Peyer's patch (tissue), 4 donors: Measurements from ENCODE around the gene SPACA4.
A peak's percentile ranks its signal among the peaks of the same experiment; 100 is the strongest.

Experiments
- CTCF ChIP-seq, 6 experiments: fragments of 450-650 bp in 4 of 6; fragments of 200-600 bp in 2 of 6; sonication (generic) in 1 of 6; IDR thresholded peaks; one replicate each; pipeline ENCODE4 v1.5.1; 2017 to 2019; ENCODE audit warnings: antibody characterized with exemption in 6 of 6, mild to moderate bottlenecking in 3 of 6, moderate library complexity in 1 of 6
- POLR2A ChIP-seq, 2 donors: fragments of 450-650 bp; IDR thresholded peaks; one replicate each; pipeline ENCODE4 v1.5.1; 2017; ENCODE audit warnings: antibody characterized with exemption in 2 of 2, mild to moderate bottlenecking in 2 of 2, moderate library complexity in 2 of 2

DNA sequence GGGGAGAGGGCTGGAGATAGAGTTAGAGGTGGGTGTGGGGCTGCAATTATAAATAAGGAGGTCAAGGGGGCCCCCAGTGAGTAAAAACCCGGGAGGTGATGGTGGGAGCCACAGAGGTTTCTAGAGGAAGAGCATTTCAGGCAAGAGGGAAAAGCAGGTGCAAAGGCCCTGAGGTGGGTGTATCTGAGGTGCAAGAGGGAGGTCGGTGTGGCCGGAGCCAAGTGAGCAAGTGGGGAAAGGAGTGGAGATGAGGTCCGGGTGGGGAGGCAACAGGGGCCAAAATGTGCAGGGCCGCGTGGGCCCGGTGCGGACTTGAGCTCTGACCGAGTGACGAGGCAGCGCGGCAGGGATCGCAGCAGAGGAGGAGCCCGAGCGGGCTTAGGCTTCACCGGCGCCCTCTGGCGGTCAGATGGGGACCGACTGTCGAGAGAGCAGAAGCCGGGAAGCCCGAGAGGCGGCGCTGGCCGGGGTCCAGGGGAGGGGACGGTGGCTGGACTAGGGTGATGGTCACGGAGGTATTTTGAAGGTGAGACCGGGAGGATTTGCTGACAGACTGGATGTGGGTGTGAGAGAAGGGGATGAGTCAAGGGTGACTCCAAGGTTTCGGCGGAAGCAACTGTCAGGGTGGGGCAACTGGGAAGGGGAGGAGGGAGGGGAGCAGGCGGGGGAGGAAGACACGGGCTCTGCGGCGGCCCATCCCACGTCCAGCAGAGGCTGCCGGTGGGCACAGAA is 17.7 kb upstream of the SPACA4 start:
- TF ChIP-seq CTCF (IDR thresholded peaks at IDR 0.05) (peak; percentile 84 to 99 (median 95)), POLR2A (IDR thresholded peaks at IDR 0.05) (no peak)
